RPMI7951 (cell line): Measurements from ENCODE around the gene RNF145. TPM values are rescaled to one million over a fixed set of nuclear protein-coding genes. Genes with fewer than 3 reads are reported as not detected.
"Not testable (repeated sequence)": the region's sequence is repeated elsewhere in the genome, so short reads cannot be mapped to it uniquely, and the experiment has no call there.

Source experiments
- DNase-seq: peaks from one replicate; pipeline ENCODE4 v3.0.0-alpha.2; 2012; ENCODE audit warnings: low read depth
- total RNA-seq: library from RNA; depleted of rRNA; stranded (reverse); fragments of >200 nt; shearing (Covaris generic); gene quantifications from 2 replicates; pipeline ENCODE4 v1.2.3, GENCODE V29; 2014; rRNA removed

The RNF145 gene
- total RNA-seq, 1 experiment from 2014 or later = 38.3 TPM

- not testable (repeated sequence) for DNase-seq
Measured at GRCh38 chr5:159118958-159119659, 90.2 kb downstream of the RNF145 start.

GRCh38 chr5:159113405-159113804 is 95.9 kb downstream of the RNF145 start:
- no peak for DNase-seq

GRCh38 chr5:159112436-159112835 is 96.9 kb downstream of the RNF145 start:
- DNase-seq = no peak

Other genes starting within 250 kb of the RNF145 start
- not detected in 2 replicates for gene EBF1, start 109.6 kb downstream of the RNF145 start, total RNA-seq
- gene UBLCP1, start 53.7 kb upstream of the RNF145 start, total RNA-seq = 29.2 and 42.3 TPM in 2 replicates
- gene IL12B, start 120.9 kb upstream of the RNF145 start, total RNA-seq = not detected in 2 replicates